ENCODE measurements around the gene EIF5. TPM values are rescaled to one million over a fixed set of nuclear protein-coding genes. Genes with fewer than 3 reads are reported as not detected.

The EIF5 gene
- total and polyA plus RNA-seq, 2 of the 8 experiments (the other 6 are each of a cell fraction or from before 2014, with no cell fraction given) = 179 to 323 TPM

DNA sequence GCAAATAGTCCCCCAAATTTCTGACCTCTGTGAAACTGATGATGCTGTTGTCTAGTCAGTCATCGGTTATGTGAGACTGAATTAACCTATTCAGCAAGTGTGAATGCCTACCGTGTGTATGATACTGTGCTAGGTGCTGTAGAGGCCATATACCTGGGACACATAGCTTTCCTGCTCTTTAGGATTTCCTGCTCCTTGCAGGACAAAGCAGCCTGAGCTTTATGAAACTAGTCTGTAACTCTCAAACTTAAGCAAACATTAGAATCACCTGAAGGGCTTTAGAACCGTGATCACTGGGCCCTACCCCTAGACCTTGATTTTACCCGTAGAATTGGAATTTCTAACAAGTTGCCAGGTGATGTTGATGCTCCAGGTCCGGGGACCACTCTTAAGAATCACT is 58.1 kb downstream of the EIF5 start:
- FAIRE-seq (no peak), DNase-seq (ENCODE audit: low read depth in 1 of 2, low spot score in 2 of 2) (no peak)
- peaks cover 0 to 6% (median 0%) of the 10 kb centered on the region in 4 experiments; a peak in 1 of 7 replicates for H3K4me1 ChIP-seq (replicated peaks in 1 of 4; ENCODE audit: control insufficient read depth in 3 of 4, insufficient read depth in 4 of 4, low read length in 3 of 4)
- no peak overlapping the region for H3K4me3 ChIP-seq (ENCODE audit: extremely low read depth in 1 of 4, insufficient read depth in 2 of 4, low read depth in 3 of 4, low read length in 4 of 4)
- H2BK20ac ChIP-seq (ENCODE audit: low read length) = no peak overlapping the region
- no peak overlapping the region for H3K18ac ChIP-seq (ENCODE audit: extremely low read depth, low read length)
- no peak overlapping the region for H2BK15ac ChIP-seq (ENCODE audit: low read length)
- no peak overlapping the region for H3K23ac ChIP-seq (ENCODE audit: insufficient read length)
- no peak overlapping the region for H4K5ac ChIP-seq (ENCODE audit: insufficient read length, low read depth, low read length)
- H3K4me2 ChIP-seq (ENCODE audit: insufficient read depth in 1 of 2, low read depth in 2 of 2, low read length in 2 of 2) = no peak overlapping the region
- TF ChIP-seq, protein P1, sequence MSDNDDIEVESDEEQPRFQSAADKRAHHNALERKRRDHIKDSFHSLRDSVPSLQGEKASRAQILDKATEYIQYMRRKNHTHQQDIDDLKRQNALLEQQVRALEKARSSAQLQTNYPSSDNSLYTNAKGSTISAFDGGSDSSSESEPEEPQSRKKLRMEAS (IDR thresholded peaks at IDR 0.05) = no peak
- TF ChIP-seq CBX5 (IDR thresholded peaks at IDR 0.05; ENCODE audit: low read depth, low read length) (no peak), JUND (IDR thresholded peaks at IDR 0.05; ENCODE audit: low read length) (no peak), SAP30 (IDR thresholded peaks at IDR 0.05; ENCODE audit: insufficient read depth, insufficient replicate concordance, low read length) (no peak), RXRA (IDR thresholded peaks at IDR 0.05; ENCODE audit: insufficient read depth, low read depth, low read length) (no peak), RFX5 (IDR thresholded peaks at IDR 0.05; ENCODE audit: borderline replicate concordance, low read depth, low read length) (no peak), SIN3A (conservative IDR thresholded peaks at IDR 0.05 in 1 of 2, IDR thresholded peaks at IDR 0.05 in 1 of 2; ENCODE audit: low read depth in 1 of 2, low read length in 2 of 2) (no peak), TBP (IDR thresholded peaks at IDR 0.05; ENCODE audit: low read depth, low read length) (no peak)
- TF ChIP-seq, protein P2, sequence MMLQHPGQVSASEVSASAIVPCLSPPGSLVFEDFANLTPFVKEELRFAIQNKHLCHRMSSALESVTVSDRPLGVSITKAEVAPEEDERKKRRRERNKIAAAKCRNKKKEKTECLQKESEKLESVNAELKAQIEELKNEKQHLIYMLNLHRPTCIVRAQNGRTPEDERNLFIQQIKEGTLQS (IDR thresholded peaks at IDR 0.05; ENCODE audit: insufficient read depth, low read depth, low read length) = no peak
- H2AK5ac ChIP-seq (ENCODE audit: low read depth, low read length) = no peak overlapping the region
- CTCF ChIA-PET (ENCODE audit: partially characterized antibody) = interaction anchor here (1.1 to 6.5 kb wide), 10 partner anchors 8 to 288 kb away, joined by 4 to 35 read pairs (median 6); no protein-coding TSS in a partner anchor
- H3K9me3 ChIP-seq (ENCODE audit: insufficient read depth in 2 of 2, low read depth in 1 of 2, low read length in 1 of 2) = no peaks in the 10 kb centered on the region
- no peak overlapping the region for H3K56ac ChIP-seq (replicated peaks; ENCODE audit: insufficient read length, low read depth, low read length)
- peaks cover 18 to 31% of the 10 kb centered on the region in 2 experiments for H4K20me1 ChIP-seq (replicated peaks in 1 of 2; ENCODE audit: control insufficient read depth in 1 of 2, insufficient read depth in 2 of 2, low read length in 2 of 2)
- no peak overlapping the region for H3K14ac ChIP-seq (ENCODE audit: insufficient read length)
- POLR2A ChIA-PET (ENCODE audit: partially characterized antibody) = interaction anchor here (1.0 to 3.9 kb wide), 2 partner anchors 25 to 47 kb away, joined by 4 to 26 read pairs; no protein-coding TSS in a partner anchor
- H2BK5ac ChIP-seq (ENCODE audit: low read depth, low read length) = no peak overlapping the region
- H4K8ac ChIP-seq (ENCODE audit: extremely low read depth, insufficient read depth, low read length) = no peak overlapping the region
- no peak overlapping the region for H3K27ac ChIP-seq (ENCODE audit: low read depth, low read length)
- no peaks in the 10 kb centered on the region for H3K23me2 ChIP-seq (ENCODE audit: low read depth, low read length)
- no peaks in the 10 kb centered on the region for H3K36me3 ChIP-seq (ENCODE audit: control insufficient read depth in 2 of 4, insufficient read depth in 4 of 4, low read length in 3 of 4)
- no peaks in the 10 kb centered on the region for H3K27me3 ChIP-seq (replicated peaks in 1 of 4; ENCODE audit: control insufficient read depth in 3 of 4, extremely low read depth in 1 of 4, insufficient read depth in 3 of 4, low read length in 3 of 4)
- H3K79me2 ChIP-seq (ENCODE audit: control insufficient read depth in 1 of 2, insufficient read depth in 2 of 2, low read length in 2 of 2) = peaks cover 34 to 93% of the 10 kb centered on the region in 2 experiments
- peaks cover 5% of the 10 kb centered on the region for H3K79me1 ChIP-seq (ENCODE audit: low read depth, low read length)
- H2BK12ac ChIP-seq (ENCODE audit: low read depth, low read length) = no peak overlapping the region
- WGBS, 2 experiments (ENCODE audit: extremely low coverage in 1 of 2, insufficient coverage in 1 of 2, insufficient read length in 1 of 2, insufficient replicate concordance in 2 of 2, low coverage in 1 of 2, low lambda C conversion rate in 2 of 2, missing lambda C conversion rate in 1 of 2) = 93% methylated on average over 5 of the region's 5 CpGs; no CpG with 5 or more reads in 1 of the 2 experiments
- H3K9ac ChIP-seq (replicated peaks in 1 of 4; ENCODE audit: extremely low read depth in 1 of 4, low read depth in 3 of 4, low read length in 3 of 4) = no peak overlapping the region; a peak in 1 of 7 replicates
- H4K91ac ChIP-seq (replicated peaks; ENCODE audit: insufficient read length, low read length) = no peak overlapping the region
- H3K4ac ChIP-seq (replicated peaks; ENCODE audit: insufficient read length, low read depth, low read length) = no peak overlapping the region
- no peak overlapping the region for H2AFZ ChIP-seq (ENCODE audit: low read length)
- H2BK120ac ChIP-seq (replicated peaks; ENCODE audit: low read depth, low read length) = no peak overlapping the region
